ENCODE results near the gene SHC2. TPM values are rescaled to one million over a fixed set of nuclear protein-coding genes. Genes with fewer than 3 reads are reported as not detected.

SHC2 gene
- total RNA-seq, 1 experiment from 2014 or later, result 0.18 TPM

DNA sequence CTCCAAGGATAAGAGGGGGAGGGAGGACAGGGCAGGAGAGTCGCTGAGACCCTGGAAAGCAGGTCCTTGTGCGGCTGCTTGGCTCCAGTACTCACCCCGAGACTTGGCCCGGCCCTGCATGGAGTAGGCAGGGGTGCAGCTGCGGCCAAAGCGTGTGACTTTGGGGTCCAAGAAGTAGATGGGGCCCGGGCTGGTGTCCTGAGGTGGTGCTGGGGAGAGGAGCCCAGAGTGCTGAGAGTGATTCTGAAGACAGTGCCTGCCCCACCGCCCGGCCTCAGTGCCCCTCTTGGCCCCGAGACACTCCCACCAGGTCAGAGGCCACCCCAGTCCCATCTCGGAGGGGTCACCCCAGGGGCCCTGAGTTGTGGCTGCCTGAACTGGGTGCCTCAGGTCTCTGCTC is 6.7 kb upstream of the SHC2 start:
- Histone ChIP-seq H3K4me1 (ENCODE audit: insufficient read depth, low read length) (no peaks in the 10 kb centered on the region), H3K36me3 (ENCODE audit: low read depth, low read length) (no peaks in the 10 kb centered on the region), H3K4me2 (ENCODE audit: low read length) (no peak overlapping the region), H3K9ac (ENCODE audit: low read length) (no peak overlapping the region), H3K27ac (ENCODE audit: low read length) (no peak overlapping the region), H3K9me3 (ENCODE audit: low read length) (no peaks in the 10 kb centered on the region), H3K9me2 (replicated peaks; ENCODE audit: low read length) (no peaks in the 10 kb centered on the region), H3F3A (ENCODE audit: low read length, unreplicated experiment) (no peaks in the 10 kb centered on the region), H4K20me1 (ENCODE audit: low read length) (no peaks in the 10 kb centered on the region), H3K4me3 (ENCODE audit: low read length) (no peak overlapping the region), H2AFZ (ENCODE audit: low read length) (no peak overlapping the region), H3K79me2 (ENCODE audit: low read length) (no peaks in the 10 kb centered on the region), H3K27me3 (ENCODE audit: low read length) (no peaks in the 10 kb centered on the region)
- DNase-seq (no peak), ATAC-seq (no peak)
- TF ChIP-seq EZH2phosphoT487 (IDR thresholded peaks at IDR 0.05; ENCODE audit: borderline replicate concordance, low read length) (no peak), EZH2 (IDR thresholded peaks at IDR 0.05; ENCODE audit: low read length, unreplicated experiment) (no peak)
- TF ChIP-seq, protein P1, sequence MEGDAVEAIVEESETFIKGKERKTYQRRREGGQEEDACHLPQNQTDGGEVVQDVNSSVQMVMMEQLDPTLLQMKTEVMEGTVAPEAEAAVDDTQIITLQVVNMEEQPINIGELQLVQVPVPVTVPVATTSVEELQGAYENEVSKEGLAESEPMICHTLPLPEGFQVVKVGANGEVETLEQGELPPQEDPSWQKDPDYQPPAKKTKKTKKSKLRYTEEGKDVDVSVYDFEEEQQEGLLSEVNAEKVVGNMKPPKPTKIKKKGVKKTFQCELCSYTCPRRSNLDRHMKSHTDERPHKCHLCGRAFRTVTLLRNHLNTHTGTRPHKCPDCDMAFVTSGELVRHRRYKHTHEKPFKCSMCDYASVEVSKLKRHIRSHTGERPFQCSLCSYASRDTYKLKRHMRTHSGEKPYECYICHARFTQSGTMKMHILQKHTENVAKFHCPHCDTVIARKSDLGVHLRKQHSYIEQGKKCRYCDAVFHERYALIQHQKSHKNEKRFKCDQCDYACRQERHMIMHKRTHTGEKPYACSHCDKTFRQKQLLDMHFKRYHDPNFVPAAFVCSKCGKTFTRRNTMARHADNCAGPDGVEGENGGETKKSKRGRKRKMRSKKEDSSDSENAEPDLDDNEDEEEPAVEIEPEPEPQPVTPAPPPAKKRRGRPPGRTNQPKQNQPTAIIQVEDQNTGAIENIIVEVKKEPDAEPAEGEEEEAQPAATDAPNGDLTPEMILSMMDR (conservative IDR thresholded peaks at IDR 0.05; ENCODE audit: low read depth, low read length), result no peak
- intact Hi-C loops (cut with micrococcal nuclease), result no loop called here
- ChIA-PET POLR2A (ENCODE audit: unreplicated experiment) (no interaction called here), CTCF (no interaction called here)
- no TSS peak for BruUV-seq (replicated peaks)

DNA sequence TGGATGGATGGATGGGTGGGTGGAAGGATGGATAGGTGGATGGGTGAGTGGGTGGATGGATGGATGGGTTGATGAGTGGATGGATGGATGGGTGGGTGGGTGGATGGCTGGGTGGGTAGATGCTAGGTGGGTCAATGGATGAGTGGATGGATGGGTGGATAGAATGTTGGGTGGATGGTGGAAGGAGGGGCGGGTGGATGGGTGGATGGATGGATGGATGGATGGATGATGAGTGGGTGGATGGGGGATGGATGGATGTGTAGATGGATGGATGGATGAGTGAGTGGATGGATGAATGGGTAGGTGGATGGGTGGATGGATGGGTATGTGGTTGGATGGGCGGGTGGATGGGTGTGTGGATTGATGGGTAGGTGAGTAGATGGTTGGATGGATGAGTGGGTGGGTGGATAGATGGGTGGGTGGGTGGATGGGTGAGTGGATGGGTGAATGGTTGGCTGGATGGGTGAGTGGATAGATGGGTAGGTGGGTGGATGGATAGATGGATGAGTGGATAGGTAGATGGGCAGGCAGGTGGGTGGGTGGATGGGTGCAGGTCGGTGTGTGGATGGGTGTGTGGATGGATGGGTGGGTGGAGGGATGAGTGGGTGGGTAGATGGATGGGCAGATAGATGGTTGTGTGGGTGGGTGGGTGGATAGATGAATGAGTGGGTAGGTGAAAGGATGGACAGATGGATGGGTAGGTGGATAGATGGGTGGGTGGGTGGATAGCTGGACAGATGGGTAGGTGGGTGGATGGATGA is 4.4 kb upstream of the SHC2 start:
- no peaks in the 10 kb centered on the region for H3K9me2 ChIP-seq (replicated peaks; ENCODE audit: low read length)
- POLR2A ChIA-PET (ENCODE audit: unreplicated experiment), result no interaction called here
- ATAC-seq (no peak), DNase-seq (no peak)
- no peaks in the 10 kb centered on the region for H4K20me1 ChIP-seq (ENCODE audit: low read length)
- no peaks in the 10 kb centered on the region for H3K79me2 ChIP-seq (ENCODE audit: low read length)
- CTCF ChIA-PET, result no interaction called here
- H3K36me3 ChIP-seq (ENCODE audit: low read depth, low read length), result no peaks in the 10 kb centered on the region
- no peak overlapping the region for H2AFZ ChIP-seq (ENCODE audit: low read length)
- no TSS peak for BruUV-seq (replicated peaks)
- no peaks in the 10 kb centered on the region for H3F3A ChIP-seq (ENCODE audit: low read length, unreplicated experiment)
- no peaks in the 10 kb centered on the region for H3K4me1 ChIP-seq (ENCODE audit: insufficient read depth, low read length)
- H3K9ac ChIP-seq (ENCODE audit: low read length), result no peak overlapping the region
- H3K27ac ChIP-seq (ENCODE audit: low read length), result no peak overlapping the region
- no peak overlapping the region for H3K4me2 ChIP-seq (ENCODE audit: low read length)
- H3K4me3 ChIP-seq (ENCODE audit: low read length), result no peak overlapping the region
- TF ChIP-seq, protein P1 (conservative IDR thresholded peaks at IDR 0.05; ENCODE audit: low read depth, low read length), result no peak
- TF ChIP-seq EZH2phosphoT487 (IDR thresholded peaks at IDR 0.05; ENCODE audit: borderline replicate concordance, low read length), result no peak
- TF ChIP-seq EZH2 (IDR thresholded peaks at IDR 0.05; ENCODE audit: low read length, unreplicated experiment), result no peak
- H3K9me3 ChIP-seq (ENCODE audit: low read length), result no peaks in the 10 kb centered on the region
- intact Hi-C loops (cut with micrococcal nuclease), result no loop called here
- H3K27me3 ChIP-seq (ENCODE audit: low read length), result no peaks in the 10 kb centered on the region

DNA sequence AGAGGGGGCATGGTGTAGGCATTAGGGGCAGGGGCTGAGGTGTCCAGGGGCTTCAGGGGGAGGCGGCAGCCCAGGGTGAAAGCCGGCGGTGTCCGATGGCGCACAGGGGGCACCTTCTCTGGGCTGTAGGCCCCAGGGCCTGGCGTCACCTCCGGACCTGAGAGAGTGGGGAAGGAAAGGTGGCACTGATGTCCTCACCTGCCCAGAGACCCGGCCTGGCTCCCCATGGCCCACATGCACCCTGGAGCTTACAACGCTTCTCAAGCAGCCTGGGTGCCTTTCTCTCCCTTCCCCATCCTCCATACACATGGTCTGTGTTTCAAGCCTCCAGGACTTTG is 3.3 kb upstream of the SHC2 start:
- H3K79me2 ChIP-seq (ENCODE audit: low read length), result no peaks in the 10 kb centered on the region
- no peak overlapping the region for H3K4me3 ChIP-seq (ENCODE audit: low read length)
- ATAC-seq, result no peak
- no peaks in the 10 kb centered on the region for H3K27me3 ChIP-seq (ENCODE audit: low read length)
- no TSS peak for BruUV-seq (replicated peaks)
- H3K4me2 ChIP-seq (ENCODE audit: low read length), result no peak overlapping the region
- no peaks in the 10 kb centered on the region for H4K20me1 ChIP-seq (ENCODE audit: low read length)
- intact Hi-C loops (cut with micrococcal nuclease), result no loop called here
- CTCF ChIA-PET, result no interaction called here
- POLR2A ChIA-PET (ENCODE audit: unreplicated experiment), result no interaction called here
- no peak overlapping the region for H3K9ac ChIP-seq (ENCODE audit: low read length)
- no peaks in the 10 kb centered on the region for H3F3A ChIP-seq (ENCODE audit: low read length, unreplicated experiment)
- H3K27ac ChIP-seq (ENCODE audit: low read length), result no peak overlapping the region
- no peak for DNase-seq
- no peak for TF ChIP-seq EZH2 (IDR thresholded peaks at IDR 0.05; ENCODE audit: low read length, unreplicated experiment)
- TF ChIP-seq, protein P1 (conservative IDR thresholded peaks at IDR 0.05; ENCODE audit: low read depth, low read length), result no peak
- TF ChIP-seq EZH2phosphoT487 (IDR thresholded peaks at IDR 0.05; ENCODE audit: borderline replicate concordance, low read length), result no peak
- H3K9me2 ChIP-seq (replicated peaks; ENCODE audit: low read length), result no peaks in the 10 kb centered on the region
- no peaks in the 10 kb centered on the region for H3K9me3 ChIP-seq (ENCODE audit: low read length)
- no peaks in the 10 kb centered on the region for H3K36me3 ChIP-seq (ENCODE audit: low read depth, low read length)
- H3K4me1 ChIP-seq (ENCODE audit: insufficient read depth, low read length), result no peaks in the 10 kb centered on the region
- no peak overlapping the region for H2AFZ ChIP-seq (ENCODE audit: low read length)

Data from PC-3 (cell line).